CD4-positive, alpha-beta T cell treated with Interleukin-6 for 4 hours (primary cell): Measurements from ENCODE around the gene MRAP2.

Experiments used
- DNase-seq: peaks from one replicate; pipeline ENCODE4 v3.0.0-alpha.2; 2020; ENCODE audit warnings: mixed read lengths

Gene MRAP2

GRCh38 chr6:84137051-84137375 is 103.4 kb downstream of the MRAP2 start:
- no peak for DNase-seq

- no peak for DNase-seq
These were observed 104.5 kb downstream of the MRAP2 start for GRCh38 chr6:84137989-84138575.

GRCh38 chr6:84139311-84139710 is 105.7 kb downstream of the MRAP2 start:
- DNase-seq, result no peak
